Muscle layer of duodenum (tissue), 2 donors: ENCODE results near the gene ARRDC3.
A peak's percentile ranks its signal among the peaks of the same experiment; 100 is the strongest.

Experiments used
- H3K27ac ChIP-seq: one replicate; pipeline ENCODE4 v1.7.0; 2013; ENCODE audit warnings: mild to moderate bottlenecking, low read length
- H3K27me3 ChIP-seq: one replicate; pipeline ENCODE4 v1.7.0; 2013; ENCODE audit warnings: low read depth, mild to moderate bottlenecking, control low read depth, low read length
- H3K36me3 ChIP-seq, 2 donors: one replicate each; pipeline ENCODE4 v1.7.0; 2013; ENCODE audit warnings: low read length in 2 of 2, control low read depth in 1 of 2, mild to moderate bottlenecking in 1 of 2; ENCODE audit not compliant: insufficient read depth in 2 of 2, control insufficient read depth in 1 of 2
- H3K4me1 ChIP-seq, 2 donors: one replicate each; pipeline ENCODE4 v1.7.0; 2013; ENCODE audit warnings: low read length in 2 of 2, mild to moderate bottlenecking in 2 of 2, control low read depth in 1 of 2, moderate library complexity in 1 of 2; ENCODE audit not compliant: insufficient read depth in 2 of 2, control insufficient read depth in 1 of 2
- H3K4me3 ChIP-seq, 2 donors: one replicate each; pipeline ENCODE4 v1.7.0; 2013; ENCODE audit warnings: low read length in 2 of 2, low read depth in 1 of 2, mild to moderate bottlenecking in 1 of 2
- H3K9me3 ChIP-seq, 2 donors: one replicate each; pipeline ENCODE4 v1.7.0; 2013; ENCODE audit warnings: low read length in 2 of 2, control low read depth in 1 of 2, mild to moderate bottlenecking in 1 of 2; ENCODE audit not compliant: control insufficient read depth in 1 of 2
- donor health status: healthy.

The ARRDC3 gene

DNA sequence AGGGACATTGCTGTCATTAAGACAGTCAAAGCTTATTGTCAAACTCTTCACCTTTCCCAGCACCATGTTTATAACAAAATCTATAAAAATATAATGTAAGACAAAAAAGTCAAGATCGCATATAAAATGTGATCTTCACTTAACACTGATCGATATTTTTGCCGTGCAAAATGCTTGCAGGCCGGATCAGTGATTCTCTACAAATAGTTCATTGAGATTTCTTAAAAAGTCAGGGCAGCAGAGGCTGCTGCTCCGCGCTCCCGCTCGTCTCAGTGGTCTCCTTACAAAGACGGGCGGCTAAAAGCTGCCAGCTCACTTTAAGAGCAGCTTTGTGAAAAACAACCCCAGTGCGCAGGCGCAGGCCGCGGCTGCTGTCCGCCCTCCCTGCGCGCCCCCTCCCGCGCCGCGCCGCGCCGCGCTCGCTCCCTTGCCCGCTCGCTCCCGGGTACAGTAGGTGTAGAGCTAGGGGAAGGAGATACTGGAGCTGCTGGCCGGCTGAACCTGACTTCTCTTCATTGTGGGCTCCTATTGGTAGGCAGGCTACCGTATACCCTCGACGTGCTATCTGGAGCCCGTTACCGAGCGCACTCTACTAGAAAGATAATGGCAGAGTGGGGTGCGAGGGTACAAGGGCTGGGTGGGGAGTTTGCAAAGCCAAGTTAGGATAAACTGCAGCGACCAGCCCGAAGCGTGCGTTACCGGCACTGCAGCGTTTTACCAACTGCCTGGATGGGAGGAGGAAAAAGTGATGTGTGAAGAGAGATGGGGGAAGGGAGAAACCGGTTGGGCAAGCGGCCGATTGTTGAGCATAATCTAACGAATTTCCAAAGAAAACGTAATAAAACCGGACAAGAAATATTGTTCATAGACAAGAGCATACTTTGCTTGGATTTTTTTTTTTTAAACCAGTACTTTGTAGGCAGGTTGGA, at the start of gene ARRDC3:
Gene ARRDC3 (minus strand): TSS at position 291 of the 929 bp plus-strand sequence. CDS start 225 bp downstream, at position 66.
- peaks cover 0 to 4% of the 10 kb centered on the region in 2 donors for H3K36me3 ChIP-seq
- H3K4me1 ChIP-seq = peaks cover 12% of the 10 kb centered on the region in 2 donors
- peak within 1 kb of the TSS; percentile 100 for H3K27ac ChIP-seq
- no peaks in the 10 kb centered on the region for H3K27me3 ChIP-seq
- H3K4me3 ChIP-seq = peak within 1 kb of the TSS; percentile 95 to 98
- no peaks in the 10 kb centered on the region for H3K9me3 ChIP-seq

GRCh38 chr5:91430949-91431348, 47.8 kb upstream of the ARRDC3 start:
- H3K36me3 ChIP-seq = no peaks in the 10 kb centered on the region
- H3K27ac ChIP-seq = no peak overlapping the region
- H3K4me1 ChIP-seq = no peaks in the 10 kb centered on the region
- H3K4me3 ChIP-seq = no peak overlapping the region
- H3K27me3 ChIP-seq = no peaks in the 10 kb centered on the region
- H3K9me3 ChIP-seq = peaks cover 0 to 15% of the 10 kb centered on the region in 2 donors

DNA sequence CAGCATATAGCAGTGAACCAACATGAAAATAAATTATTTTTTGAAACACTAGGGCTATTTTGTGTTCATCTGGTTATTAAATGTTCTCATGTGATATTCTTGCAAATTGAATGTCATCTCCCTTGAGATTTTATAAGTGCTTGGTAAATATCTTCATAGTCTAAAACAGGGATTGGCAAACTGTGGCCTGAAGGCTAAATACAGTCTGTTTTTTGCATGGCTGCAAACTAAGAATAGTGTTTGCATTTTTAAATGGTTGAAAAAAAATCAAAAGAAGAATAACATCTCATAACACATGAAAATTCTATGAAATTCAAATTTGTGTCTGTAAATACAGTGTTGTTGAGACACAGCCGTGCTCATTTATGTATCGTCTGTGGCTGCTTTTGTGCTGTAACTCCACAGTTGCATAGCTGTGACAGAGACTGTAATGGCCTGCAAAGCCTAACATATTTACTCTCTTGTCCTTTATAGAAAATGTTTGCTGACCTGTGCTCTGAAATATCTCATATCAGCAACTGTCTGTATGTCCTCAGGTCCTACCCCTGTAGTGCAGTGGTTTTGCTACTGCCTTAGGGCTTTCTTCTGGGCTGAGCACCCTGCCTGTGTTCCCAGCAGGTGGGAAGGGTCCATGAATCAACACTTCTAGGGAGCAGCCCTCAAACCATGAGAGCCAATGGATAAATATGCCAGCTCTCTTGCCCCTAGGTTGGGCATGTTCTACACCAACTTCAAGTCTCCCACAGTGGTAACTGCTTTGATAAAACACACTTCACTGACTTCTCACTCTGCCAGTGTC, 41.7 kb upstream of the ARRDC3 start:
- H3K4me3 ChIP-seq = no peak overlapping the region
- no peaks in the 10 kb centered on the region for H3K36me3 ChIP-seq
- H3K4me1 ChIP-seq = no peaks in the 10 kb centered on the region
- peaks cover 0 to 11% of the 10 kb centered on the region in 2 donors for H3K9me3 ChIP-seq
- no peaks in the 10 kb centered on the region for H3K27me3 ChIP-seq
- no peak overlapping the region for H3K27ac ChIP-seq

GRCh38 chr5:91423871-91424270, 40.8 kb upstream of the ARRDC3 start:
- no peaks in the 10 kb centered on the region for H3K27me3 ChIP-seq
- no peak overlapping the region for H3K4me3 ChIP-seq
- H3K4me1 ChIP-seq = no peaks in the 10 kb centered on the region
- no peaks in the 10 kb centered on the region for H3K36me3 ChIP-seq
- H3K9me3 ChIP-seq = peaks cover 0 to 4% of the 10 kb centered on the region in 2 donors
- no peak overlapping the region for H3K27ac ChIP-seq

DNA sequence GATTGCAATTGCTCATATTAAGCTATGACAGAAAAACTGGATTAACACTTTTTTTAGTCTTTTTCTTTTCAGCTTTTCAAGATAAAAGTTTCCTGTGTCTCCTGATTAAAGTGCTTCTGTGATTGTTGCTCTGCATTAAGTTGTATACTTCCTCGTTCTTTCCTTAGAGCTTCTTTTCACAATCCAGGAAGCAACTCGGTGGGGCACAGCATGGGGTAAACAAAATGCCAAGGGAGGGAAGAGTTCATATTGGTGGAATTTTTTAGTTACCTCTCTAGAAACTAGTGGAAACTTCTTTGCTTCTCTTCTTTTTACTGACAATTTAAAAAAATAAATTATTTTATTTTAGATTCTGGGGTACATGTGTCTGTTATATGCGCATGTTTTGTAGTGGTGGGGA, 37.8 kb upstream of the ARRDC3 start:
- no peak overlapping the region for H3K27ac ChIP-seq
- H3K27me3 ChIP-seq = no peaks in the 10 kb centered on the region
- no peaks in the 10 kb centered on the region for H3K36me3 ChIP-seq
- H3K4me1 ChIP-seq = no peaks in the 10 kb centered on the region
- H3K4me3 ChIP-seq = no peak overlapping the region
- H3K9me3 ChIP-seq = no peaks in the 10 kb centered on the region

GRCh38 chr5:91419571-91420537, 36.7 kb upstream of the ARRDC3 start:
- H3K27ac ChIP-seq = no peak overlapping the region
- H3K4me1 ChIP-seq = no peaks in the 10 kb centered on the region
- H3K27me3 ChIP-seq = no peaks in the 10 kb centered on the region
- H3K9me3 ChIP-seq = no peaks in the 10 kb centered on the region
- H3K36me3 ChIP-seq = no peaks in the 10 kb centered on the region
- H3K4me3 ChIP-seq = no peak overlapping the region

DNA sequence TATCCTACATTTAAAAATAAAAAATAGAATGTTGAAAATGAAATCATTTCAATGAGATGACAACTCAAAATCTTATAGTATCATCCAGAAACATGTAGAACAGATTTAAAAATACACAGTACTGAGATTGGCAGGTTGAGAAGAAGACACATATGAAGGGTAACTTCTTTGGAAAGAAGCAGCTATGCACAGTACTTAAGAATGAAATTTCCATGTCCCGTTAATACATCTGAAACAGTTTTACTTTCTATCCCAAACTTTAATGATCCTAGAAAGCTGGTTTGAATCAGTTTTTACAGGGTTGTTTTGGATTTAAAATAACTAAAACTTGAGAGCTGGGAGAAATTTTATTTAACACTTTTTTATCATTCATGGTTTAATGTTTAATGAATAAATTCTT, 36.0 kb upstream of the ARRDC3 start:
- no peaks in the 10 kb centered on the region for H3K36me3 ChIP-seq
- no peaks in the 10 kb centered on the region for H3K4me1 ChIP-seq
- no peak overlapping the region for H3K27ac ChIP-seq
- H3K9me3 ChIP-seq = no peaks in the 10 kb centered on the region
- H3K27me3 ChIP-seq = no peaks in the 10 kb centered on the region
- H3K4me3 ChIP-seq = no peak overlapping the region

DNA sequence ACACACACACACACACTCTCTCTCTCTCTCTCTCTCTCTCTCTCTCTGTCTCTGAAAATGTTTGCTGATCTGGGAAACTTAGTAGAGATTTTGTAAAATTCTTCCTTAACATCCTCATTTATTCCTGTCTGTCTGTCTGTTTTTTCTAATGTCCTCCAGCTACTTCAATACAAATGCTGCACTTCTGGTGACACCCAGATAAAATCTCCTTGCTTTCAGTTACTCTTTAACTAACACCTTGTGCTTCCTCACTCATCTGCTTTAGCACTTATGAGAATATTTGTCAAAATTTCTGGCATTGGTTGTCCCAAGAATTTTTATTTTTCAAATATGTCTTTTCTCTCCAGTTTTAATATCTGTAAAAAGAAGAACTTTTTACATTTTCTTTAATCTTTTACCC, 35.0 kb upstream of the ARRDC3 start:
- Histone ChIP-seq H3K36me3 (no peaks in the 10 kb centered on the region), H3K4me3 (no peak overlapping the region), H3K4me1 (no peaks in the 10 kb centered on the region), H3K9me3 (no peaks in the 10 kb centered on the region), H3K27ac (no peak overlapping the region), H3K27me3 (no peaks in the 10 kb centered on the region)

DNA sequence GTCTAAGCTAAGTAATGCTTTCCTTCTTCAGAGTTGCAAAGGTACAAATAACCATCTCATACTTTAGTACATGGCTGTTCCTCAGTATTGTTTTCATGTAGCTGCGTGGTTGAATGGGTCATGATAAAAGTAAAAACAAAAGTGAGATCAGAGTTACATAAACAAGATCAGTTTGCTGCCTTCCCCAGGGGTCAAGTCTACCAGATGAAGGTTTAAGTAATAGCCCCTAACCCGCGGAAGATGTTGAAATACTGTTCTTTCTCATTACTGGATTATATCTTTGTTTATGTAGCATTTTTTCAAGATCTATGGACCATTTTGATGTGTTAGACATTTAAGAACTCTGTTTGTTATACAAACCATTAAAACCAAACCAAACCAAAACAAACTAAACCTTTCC, 34.1 kb upstream of the ARRDC3 start:
- H3K4me1 ChIP-seq = no peaks in the 10 kb centered on the region
- H3K4me3 ChIP-seq = no peak overlapping the region
- H3K27ac ChIP-seq = no peak overlapping the region
- no peaks in the 10 kb centered on the region for H3K9me3 ChIP-seq
- H3K36me3 ChIP-seq = no peaks in the 10 kb centered on the region
- H3K27me3 ChIP-seq = no peaks in the 10 kb centered on the region

DNA sequence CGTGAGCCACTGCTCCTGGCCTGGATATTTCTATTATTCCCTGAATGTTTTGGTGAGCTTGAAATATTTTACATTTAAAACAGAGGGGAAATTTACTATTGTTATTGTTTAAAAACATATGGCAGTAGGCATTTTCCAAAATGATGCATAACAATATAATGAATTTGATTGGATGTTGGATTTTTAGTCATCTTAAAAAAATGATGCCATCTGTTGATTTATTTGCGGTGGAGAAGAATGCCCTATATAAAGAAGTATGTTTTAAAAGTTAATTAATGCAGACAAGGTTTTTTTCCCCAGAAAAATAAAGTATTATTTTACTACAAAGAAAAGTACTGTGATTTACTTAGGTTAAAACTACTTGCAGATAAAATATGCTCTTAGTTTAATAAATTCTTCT, 33.4 kb upstream of the ARRDC3 start:
- Histone ChIP-seq H3K9me3 (no peaks in the 10 kb centered on the region), H3K4me3 (no peak overlapping the region)

More for the DNA sequence above, 33.4 kb upstream of the ARRDC3 start:
- Histone ChIP-seq H3K27ac (no peak overlapping the region), H3K4me1 (no peaks in the 10 kb centered on the region), H3K36me3 (no peaks in the 10 kb centered on the region), H3K27me3 (no peaks in the 10 kb centered on the region)
